K562 (cell line): ENCODE measurements around the gene YAF2. TPM values are rescaled to one million over a fixed set of nuclear protein-coding genes. Genes with fewer than 3 reads are reported as not detected.
A peak's percentile ranks its signal among the peaks of the same experiment; 100 is the strongest.

Experiments
- BCOR ChIP-seq: fragments of 450-650 bp; IDR thresholded peaks from 2 replicates; pipeline ENCODE4 v1.6.1; 2016
- E2F6 ChIP-seq, 2 experiments: IDR thresholded peaks; 2 replicates each; pipeline ENCODE4 v1.6.1; 2011; ENCODE audit warnings: borderline replicate concordance in 1 of 2, control low read depth in 1 of 2, low read depth in 1 of 2, low read length in 1 of 2, mild to moderate bottlenecking in 1 of 2, mixed read lengths in 1 of 2, moderate library complexity in 1 of 2; ENCODE audit not compliant: insufficient read depth in 1 of 2, insufficient read length in 1 of 2, poor library complexity in 1 of 2, severe bottlenecking in 1 of 2; ENCODE audit errors: extremely low read depth in 1 of 2
- ETV1 ChIP-seq: fragments of 450-650 bp; conservative IDR thresholded peaks from 2 replicates; pipeline ENCODE4 v1.6.1; 2016; ENCODE audit warnings: missing genetic modification characterization, control low read depth, low read depth, missing compliant biosample characterization
- HDAC1 ChIP-seq, 2 experiments: fragments of 450-650 bp; IDR thresholded peaks; 2 replicates each; pipeline ENCODE4 v1.6.1; 2016 to 2017; ENCODE audit warnings: inconsistent platforms in 1 of 2, mild to moderate bottlenecking in 1 of 2, moderate library complexity in 1 of 2
- MAZ ChIP-seq, 2 experiments: fragments of 450-650 bp in 1 of 2; sonication (generic) in 1 of 2; formaldehyde crosslinking; IDR thresholded peaks in 1 of 2; conservative IDR thresholded peaks in 1 of 2; 2 replicates each; pipeline versions ENCODE4 v1.4.0 to v1.5.0; 2020; ENCODE audit warnings: mild to moderate bottlenecking in 1 of 2, missing genetic modification reagents in 1 of 2
- POLR2AphosphoS2 ChIP-seq: IDR thresholded peaks from 2 replicates; pipeline ENCODE4 v1.6.1; 2012; ENCODE audit warnings: low read length, improper control_type of control experiment
- TRIM28 ChIP-seq: fragments of 450-650 bp; IDR thresholded peaks from 2 replicates; pipeline ENCODE4 v1.6.1; 2017
- ZBTB40 ChIP-seq, 2 experiments: fragments of 450-650 bp in 1 of 2; sonication (generic) in 1 of 2; formaldehyde crosslinking in 1 of 2; IDR thresholded peaks; 2 replicates each; pipeline versions ENCODE4 v1.7.1 to v1.9.0; 2016 to 2022; ENCODE audit warnings: inconsistent platforms in 1 of 2, mild to moderate bottlenecking in 1 of 2, missing genetic modification reagents in 1 of 2
- ZNF134 ChIP-seq: fragments of 250-450 bp; sonication (Bioruptor Pico); conservative IDR thresholded peaks from 2 replicates; pipeline ENCODE4 v1.4.0; 2020
- polyA plus RNA-seq, 8 experiments: library from polyadenylated mRNA; depleted of rRNA in 4 of 8; stranded (reverse) in 5 of 8; unstranded in 3 of 8; fragments of >200 nt; fragmentation: Nextera tagmentation in 2 of 8; fragmentation: Illumina TruSeq in 1 of 8; extraction: Ambion mirVana in 2 of 8; extraction: Trizol in 1 of 8; gene quantifications; 2 replicates each; pipeline versions ENCODE4 v1.2.1 to v1.2.3, GENCODE V29; 2011 to 2014; ENCODE audit warnings: inconsistent platforms in 1 of 8, missing spikeins in 1 of 8
- total RNA-seq, 7 experiments: library from RNA; depleted of rRNA in 6 of 7; stranded (reverse); fragments of >200 nt in 6 of 7; fragmentation: Illumina TruSeq in 2 of 7; extraction: Trizol in 2 of 7; gene quantifications; 2 replicates each; pipeline versions ENCODE4 v1.2.1 to v1.2.3, GENCODE V29; 2011 to 2021; ENCODE audit warnings: low replicate concordance in 1 of 7
- TF ChIP-seq, protein P1 (sequence below): sonication (generic); formaldehyde crosslinking; IDR thresholded peaks from 2 replicates; pipeline ENCODE4 v1.8.0; 2022; ENCODE audit warnings: mild to moderate bottlenecking, missing genetic modification reagents, borderline replicate concordance
- TF ChIP-seq, protein P2 (sequence below): fragments of 200-800 bp; sonication (Bioruptor generic); IDR thresholded peaks from 2 replicates; pipeline ENCODE4 v1.6.1; 2017; ENCODE audit warnings: missing genetic modification characterization, missing compliant biosample characterization

YAF2 gene
- total and polyA plus RNA-seq, 9 of the 15 experiments (the other 6 are each of a cell fraction or from before 2014, with no cell fraction given): 10.6 to 26.4 (median 21.3) TPM

- TF ChIP-seq BCOR (0 out of 2 replicates have a peak, but pooled peaks have one; percentile 55), ETV1 (tag) (peak; percentile 51; the same call in 1 of the 2 replicates), ZBTB40 (IDR thresholded peaks at IDR 0.05) (peak; percentile 59), ZBTB40 (CRISPR knock-in tag; IDR thresholded peaks at IDR 0.05) (no peak), HDAC1 (IDR thresholded peaks at IDR 0.05) (peak in 1 of 2 experiments; percentile 76; a peak in 2 of 4 replicates), TRIM28 (no peak), MAZ (CRISPR knock-in tag; conservative IDR thresholded peaks at IDR 0.05 in 1 of 2, IDR thresholded peaks at IDR 0.05 in 1 of 2) (peak in 1 of 2 experiments; percentile 76; a peak in 3 of 4 replicates), ZNF134 (CRISPR knock-in tag) (peak; percentile 54; the same call in 1 of the 2 replicates), E2F6 (IDR thresholded peaks at IDR 0.05; ENCODE audit: borderline replicate concordance in 1 of 2, extremely low read depth in 1 of 2, insufficient read depth in 1 of 2, insufficient read length in 1 of 2, low read depth in 1 of 2, low read length in 1 of 2, poor library complexity in 1 of 2, severe bottlenecking in 1 of 2) (peak; percentile 21 to 33), POLR2AphosphoS2 (no peak)
- TF ChIP-seq, protein P1, sequence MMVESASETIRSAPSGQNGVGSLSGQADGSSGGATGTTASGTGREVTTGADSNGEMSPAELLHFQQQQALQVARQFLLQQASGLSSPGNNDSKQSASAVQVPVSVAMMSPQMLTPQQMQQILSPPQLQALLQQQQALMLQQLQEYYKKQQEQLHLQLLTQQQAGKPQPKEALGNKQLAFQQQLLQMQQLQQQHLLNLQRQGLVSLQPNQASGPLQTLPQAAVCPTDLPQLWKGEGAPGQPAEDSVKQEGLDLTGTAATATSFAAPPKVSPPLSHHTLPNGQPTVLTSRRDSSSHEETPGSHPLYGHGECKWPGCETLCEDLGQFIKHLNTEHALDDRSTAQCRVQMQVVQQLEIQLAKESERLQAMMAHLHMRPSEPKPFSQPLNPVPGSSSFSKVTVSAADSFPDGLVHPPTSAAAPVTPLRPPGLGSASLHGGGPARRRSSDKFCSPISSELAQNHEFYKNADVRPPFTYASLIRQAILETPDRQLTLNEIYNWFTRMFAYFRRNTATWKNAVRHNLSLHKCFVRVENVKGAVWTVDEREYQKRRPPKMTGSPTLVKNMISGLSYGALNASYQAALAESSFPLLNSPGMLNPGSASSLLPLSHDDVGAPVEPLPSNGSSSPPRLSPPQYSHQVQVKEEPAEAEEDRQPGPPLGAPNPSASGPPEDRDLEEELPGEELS (CRISPR knock-in tag): 0 out of 2 replicates have a peak, but pooled peaks have one; percentile 30
- TF ChIP-seq, protein P2, sequence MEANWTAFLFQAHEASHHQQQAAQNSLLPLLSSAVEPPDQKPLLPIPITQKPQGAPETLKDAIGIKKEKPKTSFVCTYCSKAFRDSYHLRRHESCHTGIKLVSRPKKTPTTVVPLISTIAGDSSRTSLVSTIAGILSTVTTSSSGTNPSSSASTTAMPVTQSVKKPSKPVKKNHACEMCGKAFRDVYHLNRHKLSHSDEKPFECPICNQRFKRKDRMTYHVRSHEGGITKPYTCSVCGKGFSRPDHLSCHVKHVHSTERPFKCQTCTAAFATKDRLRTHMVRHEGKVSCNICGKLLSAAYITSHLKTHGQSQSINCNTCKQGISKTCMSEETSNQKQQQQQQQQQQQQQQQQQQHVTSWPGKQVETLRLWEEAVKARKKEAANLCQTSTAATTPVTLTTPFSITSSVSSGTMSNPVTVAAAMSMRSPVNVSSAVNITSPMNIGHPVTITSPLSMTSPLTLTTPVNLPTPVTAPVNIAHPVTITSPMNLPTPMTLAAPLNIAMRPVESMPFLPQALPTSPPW: 0 out of 2 replicates have a peak, but pooled peaks have one; percentile 65
Observed at GRCh38 chr12:42237052-42237852, 796 bp downstream of the YAF2 start (continued).
